ENCODE measurements around the gene ORAI1. TPM values are rescaled to one million over a fixed set of nuclear protein-coding genes. Genes with fewer than 3 reads are reported as not detected.
"Not testable (repeated sequence)": the region's sequence is repeated elsewhere in the genome, so short reads cannot be mapped to it uniquely, and the experiment has no call there.

Gene ORAI1
- total RNA-seq, 2 experiments from 2014 or later, result 29.4 to 35.9 TPM

DNA sequence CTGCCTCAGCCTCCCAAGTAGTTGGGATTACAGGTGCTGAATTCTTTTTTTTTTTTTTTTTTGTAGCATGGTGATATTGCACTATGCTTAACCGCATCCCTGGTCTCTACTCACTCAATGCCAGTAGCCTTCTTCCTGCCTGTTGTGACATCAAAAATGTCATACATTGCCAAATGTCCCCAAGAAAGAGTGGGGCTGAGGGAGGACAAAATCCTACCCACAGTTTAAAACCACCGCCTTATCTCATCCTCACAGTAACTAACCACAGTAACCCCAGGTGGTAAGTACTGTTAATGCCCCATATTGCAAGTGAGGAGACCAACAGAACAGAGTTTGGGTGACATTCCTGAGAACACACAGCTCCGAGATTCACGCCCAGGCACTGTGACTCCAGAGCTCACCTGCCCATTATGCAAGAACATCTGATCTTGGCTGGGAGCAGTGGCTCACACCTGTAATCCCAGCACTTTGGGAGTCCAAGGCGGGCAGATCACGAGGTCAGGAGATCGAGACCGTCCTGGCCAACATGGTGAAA lies 23.6 kb downstream of the ORAI1 start:
- no peaks in the 10 kb centered on the region for H3K9me3 Mint-ChIP-seq (ENCODE audit: low read depth)
- H3K4me3 Mint-ChIP-seq, result no peak overlapping the region
- peaks cover 12% of the 10 kb centered on the region for H3K36me3 Mint-ChIP-seq (ENCODE audit: low read depth)
- H3K27ac Mint-ChIP-seq, result no peak overlapping the region
- H3K4me1 Mint-ChIP-seq, result peaks cover 24% of the 10 kb centered on the region
- CTCF ChIA-PET, result interaction anchor here (1.3 to 1.5 kb wide), 2 partner anchors 19 to 97 kb away, joined by 5 to 8 read pairs; no protein-coding TSS in a partner anchor
- POLR2A ChIA-PET, result interaction anchor here (0.8 kb wide), 1 partner anchor 19 kb away, joined by 4 read pairs; no protein-coding TSS in a partner anchor
- H3K27me3 Mint-ChIP-seq, result no peaks in the 10 kb centered on the region
- ATAC-seq, result peak; percentile 69
- no peak for DNase-seq
- intact Hi-C loops (cut with DNase I, micrococcal nuclease), result no loop called here

DNA sequence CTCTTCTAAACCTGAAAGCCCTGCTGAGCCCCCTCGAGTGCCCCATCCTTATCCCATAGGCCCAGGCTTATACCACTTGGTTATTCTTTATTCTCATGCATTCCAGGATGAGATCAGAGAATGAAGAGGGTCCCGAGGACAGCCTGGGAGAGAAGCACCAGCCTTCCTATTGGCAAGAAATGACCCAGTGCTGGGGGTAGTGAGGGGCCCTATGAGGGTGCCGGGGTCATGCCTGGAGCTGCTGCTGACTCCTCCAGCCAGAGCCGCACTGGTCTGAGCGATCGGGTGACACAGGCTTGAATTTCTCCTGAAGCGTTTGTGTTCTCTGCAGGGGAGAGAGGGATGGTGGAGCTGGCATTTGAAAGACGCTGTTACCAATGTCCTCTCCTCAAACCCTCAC lies 25.0 kb downstream of the ORAI1 start:
- H3K4me3 Mint-ChIP-seq, result no peak overlapping the region
- CTCF ChIA-PET, result interaction anchor here (1.0 to 1.1 kb wide), 2 partner anchors 10 to 99 kb away, joined by 4 read pairs; no protein-coding TSS in a partner anchor
- intact Hi-C loops (cut with DNase I, micrococcal nuclease), result no loop called here
- peaks cover 24% of the 10 kb centered on the region for H3K4me1 Mint-ChIP-seq
- DNase-seq, result no peak
- ATAC-seq, result no peak
- no peaks in the 10 kb centered on the region for H3K9me3 Mint-ChIP-seq (ENCODE audit: low read depth)
- no peak overlapping the region for H3K27ac Mint-ChIP-seq
- POLR2A ChIA-PET, result no interaction called here
- peaks cover 12% of the 10 kb centered on the region for H3K36me3 Mint-ChIP-seq (ENCODE audit: low read depth)
- no peaks in the 10 kb centered on the region for H3K27me3 Mint-ChIP-seq

DNA sequence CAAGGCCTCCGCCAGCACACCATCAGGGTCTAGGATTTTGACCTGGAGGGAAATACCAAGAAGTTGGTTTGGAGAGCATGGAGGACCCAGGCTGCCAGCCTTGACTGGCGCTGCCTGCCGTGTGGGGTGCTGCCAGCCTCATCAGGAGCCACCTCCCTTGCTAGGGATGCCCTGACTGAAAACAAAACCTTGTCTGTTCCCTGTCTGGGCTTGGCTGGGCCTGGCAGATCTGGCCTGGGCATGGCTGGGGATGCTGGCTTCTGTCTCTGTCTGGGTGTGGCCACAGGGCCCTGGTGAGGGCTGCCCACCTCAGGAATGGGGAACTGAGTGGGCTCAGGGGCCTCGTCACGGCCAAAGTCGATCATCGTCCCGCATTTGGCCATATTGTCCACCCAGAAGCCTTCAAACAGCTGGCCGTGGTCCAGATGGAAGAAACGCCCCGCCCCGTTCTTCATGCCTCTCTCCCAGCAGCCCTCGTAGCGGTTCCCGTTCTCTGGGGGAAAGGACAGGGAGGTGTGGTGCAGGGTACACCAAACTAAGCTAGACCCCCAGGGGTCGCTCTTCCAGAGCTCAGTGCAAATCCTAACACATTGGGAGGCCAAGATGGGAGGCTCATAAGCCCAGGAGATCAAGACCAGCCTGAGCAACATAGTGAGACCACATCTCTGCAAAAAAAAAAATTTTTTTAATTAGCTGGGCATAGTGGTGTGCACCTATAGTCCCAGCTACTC lies 26.6 kb downstream of the ORAI1 start:
- Mint-ChIP-seq H3K9me3 (ENCODE audit: low read depth) (no peaks in the 10 kb centered on the region), H3K27ac (no peak overlapping the region), H3K27me3 (no peaks in the 10 kb centered on the region), H3K36me3 (ENCODE audit: low read depth) (peaks cover 12% of the 10 kb centered on the region), H3K4me1 (peaks cover 37% of the 10 kb centered on the region), H3K4me3 (no peak overlapping the region)
- ATAC-seq, result no peak
- ChIA-PET CTCF (interaction anchor here (0.7 kb wide), 1 partner anchor 67 kb away, joined by 3 read pairs; no protein-coding TSS in a partner anchor), POLR2A (interaction anchor here (0.7 kb wide), 1 partner anchor 74 kb away, joined by 9 read pairs; no protein-coding TSS in a partner anchor)
- no peak for DNase-seq
- intact Hi-C loops (cut with DNase I, micrococcal nuclease), result no loop called here

DNA sequence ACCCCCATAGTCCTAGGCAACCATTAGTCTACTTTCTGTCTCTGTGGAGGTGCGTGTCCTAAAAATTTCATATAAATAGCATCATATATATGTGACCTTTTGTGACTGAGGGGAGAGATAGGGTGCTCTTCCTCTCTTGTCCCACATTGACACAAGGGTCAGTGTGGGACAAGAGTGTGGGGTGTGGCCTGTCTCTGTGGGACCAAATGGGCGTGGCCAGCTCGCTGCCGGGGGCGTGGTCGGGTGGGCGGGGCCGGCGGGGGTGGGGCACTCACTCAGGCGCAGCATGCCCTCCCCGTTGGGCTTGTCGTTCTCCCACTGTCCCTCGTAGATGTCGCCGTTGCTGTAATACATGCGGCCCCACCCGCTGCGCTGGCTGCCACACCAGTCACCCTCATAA lies 27.7 kb downstream of the ORAI1 start:
- Mint-ChIP-seq H3K4me3 (no peak overlapping the region), H3K27ac (no peak overlapping the region), H3K36me3 (ENCODE audit: low read depth) (peaks cover 9% of the 10 kb centered on the region), H3K9me3 (ENCODE audit: low read depth) (no peaks in the 10 kb centered on the region), H3K4me1 (peaks cover 44% of the 10 kb centered on the region), H3K27me3 (no peaks in the 10 kb centered on the region)
- ChIA-PET CTCF (interaction anchor here (0.6 kb wide), 1 partner anchor 184 kb away, joined by 4 read pairs; no protein-coding TSS in a partner anchor), POLR2A (no interaction called here)
- ATAC-seq (no peak), DNase-seq (no peak)
- intact Hi-C loops (cut with DNase I, micrococcal nuclease), result no loop called here

DNA sequence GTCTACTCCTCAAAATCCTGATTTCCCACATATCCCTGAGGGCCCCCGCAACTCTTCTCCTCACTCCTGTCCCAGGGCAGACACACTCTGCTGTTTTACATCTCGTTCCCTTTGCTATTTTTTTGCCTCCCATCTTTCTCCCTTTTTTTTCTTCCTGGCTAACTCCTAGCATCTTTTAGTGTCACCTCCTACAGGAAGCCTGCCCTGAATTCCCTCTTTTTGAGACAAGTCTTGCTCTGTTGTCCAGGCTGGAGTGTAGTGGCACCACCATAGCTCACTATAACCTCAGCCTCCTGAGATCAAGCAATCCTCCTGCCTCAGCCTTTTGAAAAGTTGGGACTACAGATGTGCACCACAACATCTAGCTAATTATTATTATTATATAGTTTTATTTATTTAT lies 29.8 kb downstream of the ORAI1 start:
- Mint-ChIP-seq H3K4me3 (no peak overlapping the region), H3K36me3 (ENCODE audit: low read depth) (peaks cover 9% of the 10 kb centered on the region), H3K27me3 (no peaks in the 10 kb centered on the region), H3K4me1 (peaks cover 53% of the 10 kb centered on the region), H3K27ac (no peak overlapping the region), H3K9me3 (ENCODE audit: low read depth) (no peaks in the 10 kb centered on the region)
- POLR2A ChIA-PET, result interaction anchor here (0.9 to 1.3 kb wide), 2 partner anchors 10 to 29 kb away, joined by 4 to 10 read pairs; no protein-coding TSS in a partner anchor
- ATAC-seq (no peak), DNase-seq (no peak)
- CTCF ChIA-PET, result interaction anchor here (1.1 to 3.6 kb wide), 4 partner anchors 12 to 138 kb away, joined by 4 to 21 read pairs (median 7); partner anchors contain the start of gene RHOF
- intact Hi-C loops (cut with DNase I, micrococcal nuclease), result no loop called here

DNA sequence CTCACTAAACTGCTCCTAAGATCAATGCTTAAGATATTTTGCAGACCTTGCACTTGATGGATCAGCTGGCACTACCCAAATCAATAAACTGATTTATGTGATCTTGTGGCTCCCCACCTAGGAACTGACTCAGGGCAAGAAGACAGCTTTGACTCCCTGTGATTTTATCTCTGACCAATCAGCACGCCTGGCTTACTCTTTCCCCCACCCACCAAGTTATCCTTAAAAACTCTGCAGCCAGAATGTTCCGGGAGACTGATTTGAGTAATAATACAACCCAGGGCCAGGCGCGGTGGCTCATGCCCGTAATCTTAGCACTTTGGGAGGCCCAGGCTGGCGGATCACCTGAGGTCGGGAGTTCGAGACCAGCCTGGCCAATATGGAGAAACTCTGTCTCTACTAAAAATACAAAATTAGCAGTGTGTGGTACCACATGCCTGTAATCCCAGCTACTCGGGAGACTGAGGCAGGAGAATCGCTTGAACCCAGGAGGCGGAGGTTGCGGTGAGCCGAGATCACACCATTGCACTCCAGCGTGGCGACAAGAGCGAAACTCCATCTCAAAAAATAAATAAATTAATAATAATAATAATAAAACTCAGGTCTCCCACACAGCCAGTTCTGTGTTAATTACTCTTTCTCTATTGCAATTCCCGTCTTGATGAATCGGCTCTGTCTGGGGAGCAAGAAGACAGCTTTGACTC lies 31.1 kb downstream of the ORAI1 start:
- ATAC-seq, result peak; percentile 64
- peak overlapping the region; percentile 99 for H3K27ac Mint-ChIP-seq
- peak; percentile 65 for DNase-seq
- intact Hi-C loops (cut with DNase I, micrococcal nuclease), result loop anchor here in 1 of 2 experiments (1.0 kb wide), 2 partner anchors 29 to 30 kb away; no protein-coding TSS in a partner anchor
- ChIA-PET POLR2A (interaction anchor here (0.6 to 1.3 kb wide), 6 partner anchors 9 to 180 kb away, joined by 3 to 10 read pairs (median 3); no protein-coding TSS in a partner anchor), CTCF (interaction anchor here (0.6 to 3.6 kb wide), 11 partner anchors 8 to 163 kb away, joined by 3 to 21 read pairs (median 4); partner anchors contain the start of gene RHOF)
- H3K36me3 Mint-ChIP-seq (ENCODE audit: low read depth), result peaks cover 9% of the 10 kb centered on the region
- peaks cover 65% of the 10 kb centered on the region for H3K4me1 Mint-ChIP-seq
- no peaks in the 10 kb centered on the region for H3K9me3 Mint-ChIP-seq (ENCODE audit: low read depth)
- peak overlapping the region; percentile 1 for H3K4me3 Mint-ChIP-seq
- no peaks in the 10 kb centered on the region for H3K27me3 Mint-ChIP-seq

DNA sequence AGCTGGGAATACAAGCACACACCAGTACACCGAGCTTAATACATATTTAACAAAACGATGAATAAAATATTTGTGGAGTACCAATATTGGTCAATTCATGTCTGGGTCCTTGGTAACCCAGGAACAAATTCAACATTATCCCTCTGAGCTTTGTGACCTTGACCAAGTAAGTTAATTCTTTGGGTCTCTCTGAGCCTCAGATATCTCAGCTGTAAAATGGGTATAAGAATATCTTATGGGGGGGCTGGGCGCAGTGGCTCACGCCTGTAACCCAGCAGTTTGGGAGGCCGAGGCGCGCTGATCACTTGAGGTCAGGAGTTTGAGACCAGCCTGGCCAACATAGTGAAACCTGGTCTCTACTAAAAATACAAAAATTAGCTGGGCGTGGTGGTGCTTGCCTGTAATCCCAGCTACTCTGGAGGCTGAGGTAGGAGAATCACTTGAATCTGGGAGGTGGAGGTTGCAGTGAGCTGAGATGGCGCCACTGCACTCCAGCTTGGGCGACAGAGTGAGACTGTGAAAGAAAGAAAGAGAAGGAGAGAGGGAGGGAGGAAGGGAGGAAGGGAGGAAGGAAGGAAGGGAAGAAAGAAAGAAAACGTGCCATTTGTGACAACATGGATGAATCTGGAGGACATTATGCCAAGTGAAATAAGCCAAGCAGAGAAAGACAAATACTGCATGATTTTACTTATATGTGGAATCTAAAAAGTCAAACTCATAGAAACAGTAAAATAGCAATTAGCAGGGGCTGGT lies 35.2 kb downstream of the ORAI1 start:
- H3K9me3 Mint-ChIP-seq (ENCODE audit: low read depth); intact Hi-C loops (cut with DNase I, micrococcal nuclease); ATAC-seq; H3K4me3 Mint-ChIP-seq; H3K27me3 Mint-ChIP-seq; H3K36me3 Mint-ChIP-seq (ENCODE audit: low read depth); DNase-seq; POLR2A ChIA-PET: not testable (repeated sequence)
- CTCF ChIA-PET, result interaction anchor here (0.7 to 1.5 kb wide), 7 partner anchors 10 to 255 kb away, joined by 3 to 5 read pairs (median 4); no protein-coding TSS in a partner anchor
- Mint-ChIP-seq H3K4me1 (peaks cover 82% of the 10 kb centered on the region), H3K27ac (peak overlapping the region; percentile 44)

DNA sequence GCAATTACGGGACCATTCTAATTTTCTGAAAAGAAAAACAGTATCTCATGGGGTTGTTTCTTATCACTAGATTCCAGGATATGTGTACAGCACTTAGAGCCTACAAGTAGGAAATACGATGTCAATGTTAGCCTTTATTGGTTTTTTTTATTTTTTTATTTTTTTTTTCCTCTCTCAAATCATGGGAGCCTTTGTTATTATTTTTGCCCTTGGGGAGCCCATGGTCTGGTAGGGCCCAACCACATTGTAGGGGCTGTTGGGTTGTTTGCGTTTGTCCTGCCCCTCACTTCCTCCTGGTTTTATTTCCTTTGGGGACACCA lies 37.2 kb downstream of the ORAI1 start:
- H3K9me3 Mint-ChIP-seq (ENCODE audit: low read depth), result no peaks in the 10 kb centered on the region
- intact Hi-C loops (cut with DNase I, micrococcal nuclease), result no loop called here
- no peaks in the 10 kb centered on the region for H3K27me3 Mint-ChIP-seq
- H3K36me3 Mint-ChIP-seq (ENCODE audit: low read depth), result peaks cover 5% of the 10 kb centered on the region
- ATAC-seq (no peak), DNase-seq (no peak)
- ChIA-PET CTCF (no interaction called here), POLR2A (no interaction called here)
- no peak overlapping the region for H3K4me3 Mint-ChIP-seq
- H3K4me1 Mint-ChIP-seq, result peaks cover 73% of the 10 kb centered on the region
- peak overlapping the region; percentile 75 for H3K27ac Mint-ChIP-seq

DNA sequence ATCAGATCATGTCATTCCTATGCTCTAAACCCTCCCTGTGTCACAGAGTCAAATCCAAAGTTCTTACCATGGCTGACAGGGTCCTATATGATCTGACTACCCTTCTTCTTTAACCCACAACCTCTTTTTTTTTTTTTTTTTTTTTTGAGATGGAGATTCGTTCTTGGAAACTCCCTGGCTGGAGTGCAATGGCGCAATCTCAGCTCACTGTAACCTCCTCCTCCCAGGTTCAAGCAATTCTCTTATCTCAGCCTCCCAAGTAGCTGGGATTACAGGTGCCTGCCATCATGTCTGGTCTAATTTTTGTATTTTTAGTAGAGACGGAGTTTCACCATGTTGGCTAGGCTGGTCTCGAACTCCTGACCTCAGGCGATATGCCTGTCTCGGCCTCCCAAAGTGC lies 40.5 kb downstream of the ORAI1 start:
- not testable (repeated sequence) for H3K4me3 Mint-ChIP-seq; ATAC-seq; H3K36me3 Mint-ChIP-seq (ENCODE audit: low read depth); DNase-seq; H3K9me3 Mint-ChIP-seq (ENCODE audit: low read depth); H3K27me3 Mint-ChIP-seq
- intact Hi-C loops (cut with DNase I, micrococcal nuclease), result loop anchor here in 1 of 2 experiments (5.0 kb wide), 1 partner anchor 115 kb away; no protein-coding TSS in a partner anchor
- Mint-ChIP-seq H3K4me1 (peaks cover 52% of the 10 kb centered on the region), H3K27ac (peak overlapping the region; percentile 72)
- POLR2A ChIA-PET, result interaction anchor here (1.2 kb wide), 1 partner anchor 10 kb away, joined by 4 read pairs; no protein-coding TSS in a partner anchor
- CTCF ChIA-PET, result interaction anchor here (0.6 to 3.2 kb wide), 4 partner anchors 40 to 545 kb away, joined by 3 to 23 read pairs (median 5); partner anchors contain the start of gene ORAI1

DNA sequence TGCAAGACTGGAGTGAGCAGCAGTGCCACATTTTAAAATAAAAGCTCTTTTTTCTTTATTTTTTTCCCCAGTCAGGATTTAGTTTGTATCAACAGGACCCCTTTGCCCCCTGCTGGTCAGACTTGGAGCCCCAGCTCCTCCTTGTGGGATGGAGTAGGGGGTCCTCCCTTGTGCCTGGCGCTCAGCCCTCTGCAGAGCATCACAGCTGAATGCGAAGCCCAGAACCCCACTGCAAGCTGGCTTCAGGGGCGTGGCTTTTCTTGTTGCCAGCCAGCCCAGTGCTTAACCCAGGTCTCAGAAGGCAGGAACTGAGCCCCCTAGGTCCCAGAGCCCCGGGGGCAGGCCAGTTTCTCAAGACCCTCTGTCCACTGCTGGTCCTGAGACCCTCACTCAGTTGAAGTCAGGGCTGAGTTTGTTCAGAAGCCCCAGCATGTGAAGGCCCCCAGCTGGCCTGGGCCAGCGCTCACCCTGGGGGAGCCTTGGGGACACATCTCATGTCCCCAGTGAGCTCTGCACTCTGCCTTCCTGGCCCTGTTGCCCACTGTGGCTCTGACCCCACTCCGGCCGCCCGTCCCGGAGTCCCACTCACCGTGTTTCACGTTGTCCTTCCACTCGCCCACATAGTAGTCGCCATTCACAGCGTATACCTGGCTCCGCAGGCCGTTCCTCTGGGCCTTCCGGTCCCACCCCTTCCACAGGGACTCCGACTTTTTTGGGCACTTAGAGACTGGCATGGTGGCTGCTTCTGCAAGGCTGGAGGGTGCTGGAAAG lies 42.6 kb downstream of the ORAI1 start:
- ChIA-PET CTCF (interaction anchor here (0.5 to 2.8 kb wide), 33 partner anchors 11 to 778 kb away, joined by 3 to 37 read pairs (median 4); partner anchors contain the start of genes ORAI1, RHOF and TMEM120B), POLR2A (interaction anchor here (0.6 to 1.2 kb wide), 6 partner anchors 12 to 1376 kb away, joined by 3 to 12 read pairs (median 3); partner anchors contain the start of genes ORAI1 and RNU4-1)
- Mint-ChIP-seq H3K27me3 (no peaks in the 10 kb centered on the region), H3K9me3 (ENCODE audit: low read depth) (no peaks in the 10 kb centered on the region), H3K4me1 (peaks cover 57% of the 10 kb centered on the region), H3K36me3 (ENCODE audit: low read depth) (peaks cover 5% of the 10 kb centered on the region), H3K27ac (no peak overlapping the region), H3K4me3 (no peak overlapping the region)
- intact Hi-C loops (cut with DNase I, micrococcal nuclease), result loop anchor here (1.0 to 5.0 kb wide), 3 partner anchors 9 to 117 kb away; no protein-coding TSS in a partner anchor
- ATAC-seq (no peak), DNase-seq (peak; percentile 80)

Data from activated CD4-positive, alpha-beta T cell treated with anti-CD3 and anti-CD28 coated beads for 36 hours (primary cell).